A549 (cell line): Measurements from ENCODE around the gene GRAP2. TPM values are rescaled to one million over a fixed set of nuclear protein-coding genes. Genes with fewer than 3 reads are reported as not detected.

Experiments used
- ATAC-seq, 2 experiments: fragments of 200-7000 bp in 1 of 2; fragments of >200 bp in 1 of 2; cut with Nextera tagmentation in 1 of 2; cut with Tn5 transposase in 1 of 2; 3 replicates each; pipeline versions ENCODE4 v1.8.0 to v1.9.1; 2018 to 2020; ENCODE audit warnings: mild to moderate bottlenecking in 1 of 2, moderate library complexity in 1 of 2
- CTCF ChIA-PET: fragments of 300-600 bp; sonication (Branson Sonifier 250); formaldehyde crosslinking; extraction: SDS; loops from one replicate; lab custom pipeline; 2021; ENCODE audit warnings: antibody characterized with exemption, inconsistent platforms; lab: Yijun Ruan, JAX
- POLR2A ChIA-PET: fragments of 350-600 bp; formaldehyde crosslinking; extraction: SDS; loops from one replicate; lab custom pipeline; 2021; ENCODE audit warnings: antibody characterized with exemption, inconsistent platforms; lab: Yijun Ruan, JAX
- DNase-seq, 2 experiments: peaks; one replicate each; pipeline versions ENCODE4 v3.0.0 to v3.0.0-alpha.2; 2011 to 2016; ENCODE audit warnings: low read depth in 1 of 2, low spot score in 1 of 2
- FAIRE-seq: peaks from 2 replicates; lab custom pipeline; 2011; peaks lifted over from hg19 to GRCh38; lab: Jason Lieb, UNC
- H3K27ac ChIP-seq, 2 experiments: fragments of >200 bp; sonication (Bioruptor Twin); formaldehyde crosslinking; 3 replicates each; pipeline ENCODE4 v1.5.1; 2016 to 2017
- H3K4me1 ChIP-seq: fragments of >200 bp; sonication (Bioruptor Twin); formaldehyde crosslinking; 3 replicates; pipeline ENCODE4 v1.6.1; 2016
- H3K4me2 ChIP-seq: fragments of >200 bp; sonication (Bioruptor Twin); formaldehyde crosslinking; 3 replicates; pipeline ENCODE4 v1.6.1; 2016
- H3K4me3 ChIP-seq: fragments of >200 bp; sonication (Bioruptor Twin); formaldehyde crosslinking; 3 replicates; pipeline ENCODE4 v1.5.1; 2016
- H3K9me3 ChIP-seq: fragments of >200 bp; sonication (Bioruptor Twin); formaldehyde crosslinking; 3 replicates; pipeline ENCODE4 v1.6.1; 2016
- ESRRA ChIP-seq: fragments of 150-350 bp; IDR thresholded peaks from 2 replicates; pipeline ENCODE4 v1.6.1; 2014; ENCODE audit warnings: mild to moderate bottlenecking, low read length, borderline replicate concordance
- HOXA7 ChIP-seq: fragments of 250-450 bp; sonication (Bioruptor Pico); IDR thresholded peaks from 2 replicates; pipeline ENCODE4 v1.5.0; 2020; ENCODE audit warnings: mild to moderate bottlenecking, moderate library complexity
- JUN ChIP-seq, 2 experiments: fragments of >200 bp; sonication (Bioruptor Twin); formaldehyde crosslinking; IDR thresholded peaks; 2 replicates in 1 of 2; 3 replicates in 1 of 2; pipeline ENCODE4 v1.6.1; 2016 to 2017
- MAFK ChIP-seq: fragments of 450-650 bp; IDR thresholded peaks from 2 replicates; pipeline ENCODE4 v1.6.1; 2014; ENCODE audit not compliant: partially characterized antibody
- MAX ChIP-seq: IDR thresholded peaks from 2 replicates; pipeline ENCODE4 v1.6.1; 2012
- MYC ChIP-seq: IDR thresholded peaks from 2 replicates; pipeline ENCODE4 v1.6.1; 2012; ENCODE audit warnings: mild to moderate bottlenecking, inconsistent platforms, low read length, improper control_type of control experiment, borderline replicate concordance
- NFE2L2 ChIP-seq: fragments of 150-350 bp; conservative IDR thresholded peaks from 2 replicates; pipeline ENCODE4 v1.6.1; 2014; ENCODE audit warnings: low read length
- NPAS2 ChIP-seq: fragments of 250-450 bp; sonication (Bioruptor Pico); IDR thresholded peaks from 2 replicates; pipeline ENCODE4 v1.8.0; 2022; ENCODE audit warnings: mild to moderate bottlenecking, moderate library complexity, borderline replicate concordance
- PHF8 ChIP-seq: fragments of 200-600 bp; sonication (generic); IDR thresholded peaks from 2 replicates; pipeline ENCODE4 v1.6.1; 2016; ENCODE audit warnings: low read depth, mild to moderate bottlenecking, antibody characterized with exemption, moderate library complexity, borderline replicate concordance
- RAD21 ChIP-seq, 2 experiments: fragments of >200 bp in 1 of 2; sonication (Bioruptor Twin) in 1 of 2; formaldehyde crosslinking in 1 of 2; IDR thresholded peaks in 1 of 2; conservative IDR thresholded peaks in 1 of 2; 2 replicates in 1 of 2; 3 replicates in 1 of 2; pipeline ENCODE4 v1.6.1; 2012 to 2018; ENCODE audit warnings: inconsistent platforms in 1 of 2
- RFX5 ChIP-seq: fragments of 450-650 bp; IDR thresholded peaks from 2 replicates; pipeline ENCODE4 v1.7.1; 2014; ENCODE audit warnings: antibody characterized with exemption, mild to moderate bottlenecking, moderate library complexity
- RNF2 ChIP-seq: fragments of 200-600 bp; sonication (generic); IDR thresholded peaks from 2 replicates; pipeline ENCODE4 v1.6.1; 2016; ENCODE audit warnings: low read depth, mild to moderate bottlenecking, antibody characterized with exemption, moderate library complexity, borderline replicate concordance
- SMC3 ChIP-seq: fragments of >200 bp; sonication (Bioruptor Twin); formaldehyde crosslinking; IDR thresholded peaks from 3 replicates; pipeline ENCODE4 v1.6.1; 2018; ENCODE audit warnings: inconsistent platforms
- SREBF2 ChIP-seq: fragments of 450-650 bp; IDR thresholded peaks from 2 replicates; pipeline ENCODE4 v1.6.1; 2014; ENCODE audit warnings: mild to moderate bottlenecking, moderate library complexity
- USF2 ChIP-seq: fragments of 450-650 bp; IDR thresholded peaks from 2 replicates; pipeline ENCODE4 v1.6.1; 2014; ENCODE audit warnings: antibody characterized with exemption
- ZC3H11A ChIP-seq: fragments of 450-650 bp; IDR thresholded peaks from 2 replicates; pipeline ENCODE4 v1.6.1; 2014; ENCODE audit warnings: antibody characterized with exemption, mild to moderate bottlenecking
- ZFP36 ChIP-seq: fragments of 450-650 bp; IDR thresholded peaks from 2 replicates; pipeline ENCODE4 v1.6.1; 2014; ENCODE audit warnings: borderline replicate concordance; ENCODE audit not compliant: partially characterized antibody
- ZNF302 ChIP-seq: fragments of 250-450 bp; sonication (Bioruptor Pico); IDR thresholded peaks from 2 replicates; pipeline ENCODE4 v1.9.0; 2021; ENCODE audit warnings: inconsistent platforms, mild to moderate bottlenecking, moderate library complexity
- WGBS: methylation state at CpG from one replicate; pipeline ENCODE4 v1.1.6; 2017; ENCODE audit errors: missing lambda C conversion rate; 5-methylcytosine and 5-hydroxymethylcytosine counted together
- polyA plus RNA-seq, 4 experiments: library from polyadenylated mRNA; depleted of rRNA in 3 of 4; stranded (reverse); fragments of >200 nt; fragmentation: RNase III in 1 of 4; extraction: RNeasy Plus Mini Kit Qiagen cat#74134 plus additional on column Dnase treatment in 1 of 4; gene quantifications; 2 replicates in 3 of 4; 3 replicates in 1 of 4; pipeline ENCODE4 v1.2.3, GENCODE V29; 2011 to 2017
- TF ChIP-seq, protein P1 (sequence below): fragments of 150-350 bp; IDR thresholded peaks from 2 replicates; pipeline ENCODE4 v1.6.1; 2014; ENCODE audit warnings: low read depth, mild to moderate bottlenecking, low read length
- TF ChIP-seq, protein P2 (sequence below): IDR thresholded peaks from 2 replicates; pipeline ENCODE4 v1.6.1; 2012
- TF ChIP-seq, protein P3 (sequence below): fragments of >200 bp; sonication (Bioruptor Twin); formaldehyde crosslinking; IDR thresholded peaks from 2 replicates; pipeline ENCODE4 v1.6.1; 2016

The GRAP2 gene
- polyA plus RNA-seq, 2 of the 4 experiments (the other 2 are of a cell fraction) = not detected

DNA sequence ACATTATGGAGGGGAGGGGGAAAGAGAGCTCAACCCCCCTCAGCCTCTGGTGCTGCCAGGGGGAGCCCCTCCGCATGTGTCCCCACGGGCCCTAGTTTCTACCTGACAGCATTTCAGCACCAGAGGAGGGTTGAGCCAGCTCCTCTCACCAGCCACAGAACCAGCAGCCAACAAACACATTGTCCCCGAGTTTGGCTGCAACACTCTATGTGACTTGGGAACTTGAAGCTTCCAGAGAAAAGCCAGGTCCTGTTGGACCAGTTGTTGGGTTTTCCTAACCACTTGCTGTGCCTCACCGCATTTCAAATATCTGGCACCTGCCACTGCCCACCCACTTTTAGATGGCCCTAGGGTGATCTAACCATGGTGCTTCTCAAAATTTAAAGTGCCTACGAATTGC lies 72.8 kb downstream of the GRAP2 start:
- Histone ChIP-seq H3K27ac (no peak overlapping the region), H3K4me1 (no peaks in the 10 kb centered on the region), H3K9me3 (no peaks in the 10 kb centered on the region), H3K4me3 (no peak overlapping the region), H3K4me2 (no peak overlapping the region)
- POLR2A ChIA-PET = no interaction called here
- TF ChIP-seq, protein P1, sequence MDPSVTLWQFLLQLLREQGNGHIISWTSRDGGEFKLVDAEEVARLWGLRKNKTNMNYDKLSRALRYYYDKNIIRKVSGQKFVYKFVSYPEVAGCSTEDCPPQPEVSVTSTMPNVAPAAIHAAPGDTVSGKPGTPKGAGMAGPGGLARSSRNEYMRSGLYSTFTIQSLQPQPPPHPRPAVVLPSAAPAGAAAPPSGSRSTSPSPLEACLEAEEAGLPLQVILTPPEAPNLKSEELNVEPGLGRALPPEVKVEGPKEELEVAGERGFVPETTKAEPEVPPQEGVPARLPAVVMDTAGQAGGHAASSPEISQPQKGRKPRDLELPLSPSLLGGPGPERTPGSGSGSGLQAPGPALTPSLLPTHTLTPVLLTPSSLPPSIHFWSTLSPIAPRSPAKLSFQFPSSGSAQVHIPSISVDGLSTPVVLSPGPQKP = no peak
- TF ChIP-seq RFX5 (no peak), MAFK (no peak), ZNF302 (no peak), MYC (no peak), SMC3 (no peak), PHF8 (no peak)
- ATAC-seq = no peak
- no peak for DNase-seq
- CTCF ChIA-PET = interaction anchor here (0.6 kb wide), 1 partner anchor 13 kb away, joined by 3 read pairs; no protein-coding TSS in a partner anchor
- 5% methylated on average over 3 of the region's 5 CpGs for WGBS
- FAIRE-seq = no peak

GRCh38 chr22:39974065-39974464 lies 73.2 kb downstream of the GRAP2 start:
- H3K9me3 ChIP-seq = no peaks in the 10 kb centered on the region
- H3K4me1 ChIP-seq = no peaks in the 10 kb centered on the region
- ChIA-PET CTCF (no interaction called here), POLR2A (no interaction called here)
- H3K27ac ChIP-seq = no peak overlapping the region
- H3K4me2 ChIP-seq = no peak overlapping the region
- ATAC-seq = no peak
- 59% methylated on average over 5 of the region's 5 CpGs for WGBS
- no peak for DNase-seq
- H3K4me3 ChIP-seq = no peak overlapping the region
- TF ChIP-seq RAD21 (conservative IDR thresholded peaks at IDR 0.05 in 1 of 2, IDR thresholded peaks at IDR 0.05 in 1 of 2) = no peak
- TF ChIP-seq, protein P2, sequence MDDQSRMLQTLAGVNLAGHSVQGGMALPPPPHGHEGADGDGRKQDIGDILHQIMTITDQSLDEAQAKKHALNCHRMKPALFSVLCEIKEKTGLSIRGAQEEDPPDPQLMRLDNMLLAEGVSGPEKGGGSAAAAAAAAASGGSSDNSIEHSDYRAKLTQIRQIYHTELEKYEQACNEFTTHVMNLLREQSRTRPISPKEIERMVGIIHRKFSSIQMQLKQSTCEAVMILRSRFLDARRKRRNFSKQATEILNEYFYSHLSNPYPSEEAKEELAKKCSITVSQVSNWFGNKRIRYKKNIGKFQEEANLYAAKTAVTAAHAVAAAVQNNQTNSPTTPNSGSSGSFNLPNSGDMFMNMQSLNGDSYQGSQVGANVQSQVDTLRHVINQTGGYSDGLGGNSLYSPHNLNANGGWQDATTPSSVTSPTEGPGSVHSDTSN = no peak
- no peak for TF ChIP-seq MAFK
- no peak for TF ChIP-seq NFE2L2
- FAIRE-seq = no peak

GRCh38 chr22:39979048-39979447 lies 78.2 kb downstream of the GRAP2 start:
- Histone ChIP-seq H3K4me1 (no peaks in the 10 kb centered on the region), H3K27ac (no peak overlapping the region), H3K4me2 (no peak overlapping the region), H3K9me3 (no peaks in the 10 kb centered on the region), H3K4me3 (no peak overlapping the region)
- POLR2A ChIA-PET = no interaction called here
- WGBS = 65% methylated on average over 6 of the region's 6 CpGs
- no peak for ATAC-seq
- no peak for FAIRE-seq
- DNase-seq = no peak
- TF ChIP-seq USF2 = no peak
- CTCF ChIA-PET = interaction anchor here (1.0 kb wide), 1 partner anchor 16 kb away, joined by 3 read pairs; no protein-coding TSS in a partner anchor

- ATAC-seq (no peak), DNase-seq (no peak), FAIRE-seq (no peak)
- Histone ChIP-seq H3K27ac (no peak overlapping the region), H3K9me3 (no peaks in the 10 kb centered on the region), H3K4me3 (no peak overlapping the region), H3K4me2 (no peak overlapping the region), H3K4me1 (no peaks in the 10 kb centered on the region)
- ChIA-PET POLR2A (no interaction called here), CTCF (interaction anchor here (1.0 kb wide), 1 partner anchor 17 kb away, joined by 3 read pairs; no protein-coding TSS in a partner anchor)
- WGBS = 27% methylated on average over 5 of the region's 5 CpGs
- TF ChIP-seq MAFK = no peak
- no peak for TF ChIP-seq MAX
- TF ChIP-seq, protein P3, sequence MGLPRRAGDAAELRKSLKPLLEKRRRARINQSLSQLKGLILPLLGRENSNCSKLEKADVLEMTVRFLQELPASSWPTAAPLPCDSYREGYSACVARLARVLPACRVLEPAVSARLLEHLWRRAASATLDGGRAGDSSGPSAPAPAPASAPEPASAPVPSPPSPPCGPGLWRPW = no peak
- no peak for TF ChIP-seq MYC
- TF ChIP-seq RNF2 = no peak
- TF ChIP-seq NFE2L2 = no peak
- no peak for TF ChIP-seq ZC3H11A
- TF ChIP-seq NPAS2 = no peak
- TF ChIP-seq, protein P2 = no peak
- TF ChIP-seq SREBF2 = no peak
- no peak for TF ChIP-seq JUN (IDR thresholded peaks at IDR 0.05)
- TF ChIP-seq HOXA7 (CRISPR knock-in tag) = no peak
- TF ChIP-seq ZFP36 = no peak
- TF ChIP-seq ESRRA = no peak
Observed at GRCh38 chr22:39979458-39979857, 78.6 kb downstream of the GRAP2 start.
